WTC11 (cell line): ENCODE data around the gene CLDN3. TPM values are rescaled to one million over a fixed set of nuclear protein-coding genes. Genes with fewer than 3 reads are reported as not detected.
A peak's percentile ranks its signal among the peaks of the same experiment; 100 is the strongest.

ENCODE experiments used
- EMX1 ChIP-seq: fragments of 250-450 bp; sonication (Bioruptor Pico); IDR thresholded peaks from 2 replicates; pipeline ENCODE4 v1.8.0; 2021; ENCODE audit warnings: mild to moderate bottlenecking
- FOXJ3 ChIP-seq: sonication (generic); formaldehyde crosslinking; IDR thresholded peaks from 2 replicates; pipeline ENCODE4 v1.9.0; 2021; ENCODE audit warnings: missing genetic modification reagents, mild to moderate bottlenecking, borderline replicate concordance
- GRHL2 ChIP-seq: fragments of 250-450 bp; sonication (Bioruptor Pico); IDR thresholded peaks from 2 replicates; pipeline ENCODE4 v1.8.0; 2022; ENCODE audit warnings: mild to moderate bottlenecking, moderate library complexity; ENCODE audit not compliant: insufficient replicate concordance, severe bottlenecking
- GTF2I ChIP-seq: fragments of 250-450 bp; sonication (Bioruptor Pico); conservative IDR thresholded peaks from 2 replicates; pipeline ENCODE4 v1.4.0; 2021; ENCODE audit warnings: mild to moderate bottlenecking
- JAZF1 ChIP-seq: fragments of 250-450 bp; sonication (Bioruptor Pico); IDR thresholded peaks from 2 replicates; pipeline ENCODE4 v1.9.0; 2021; ENCODE audit warnings: moderate library complexity, mild to moderate bottlenecking, inconsistent platforms
- NFE2L1 ChIP-seq: sonication (generic); formaldehyde crosslinking; IDR thresholded peaks from 2 replicates; pipeline ENCODE4 v1.8.1; 2023; ENCODE audit warnings: missing genetic modification reagents
- NR2C2 ChIP-seq: sonication (generic); formaldehyde crosslinking; IDR thresholded peaks from 2 replicates; pipeline ENCODE4 v1.8.0; 2022; ENCODE audit warnings: mild to moderate bottlenecking, missing genetic modification reagents
- NR3C1 ChIP-seq: sonication (generic); formaldehyde crosslinking; conservative IDR thresholded peaks from 2 replicates; pipeline ENCODE4 v1.8.1; 2023; ENCODE audit warnings: low read depth, mild to moderate bottlenecking, missing genetic modification reagents
- TCF7 ChIP-seq: sonication (generic); formaldehyde crosslinking; IDR thresholded peaks from 2 replicates; pipeline ENCODE4 v1.8.0; 2022; ENCODE audit warnings: mild to moderate bottlenecking, low read depth, missing genetic modification reagents, moderate library complexity
- TEAD4 ChIP-seq: sonication (generic); formaldehyde crosslinking; IDR thresholded peaks from 2 replicates; pipeline ENCODE4 v1.8.0; 2022; ENCODE audit warnings: mild to moderate bottlenecking, missing genetic modification reagents
- ZNF121 ChIP-seq: sonication (generic); formaldehyde crosslinking; IDR thresholded peaks from 2 replicates; pipeline ENCODE4 v1.8.0; 2023; ENCODE audit warnings: missing genetic modification reagents
- ZNF219 ChIP-seq: sonication (generic); formaldehyde crosslinking; IDR thresholded peaks from 2 replicates; pipeline ENCODE4 v1.8.0; 2023; ENCODE audit warnings: missing genetic modification reagents, mild to moderate bottlenecking, borderline replicate concordance
- ZNF232 ChIP-seq: sonication (generic); formaldehyde crosslinking; IDR thresholded peaks from 2 replicates; pipeline ENCODE4 v1.8.0; 2022; ENCODE audit warnings: mild to moderate bottlenecking, missing genetic modification reagents
- ZNF263 ChIP-seq: sonication (generic); formaldehyde crosslinking; IDR thresholded peaks from 2 replicates; pipeline ENCODE4 v1.8.1; 2022; ENCODE audit warnings: low read depth, mild to moderate bottlenecking, moderate library complexity, missing genetic modification reagents
- ZNF317 ChIP-seq: sonication (generic); formaldehyde crosslinking; IDR thresholded peaks from 2 replicates; pipeline ENCODE4 v1.8.1; 2023; ENCODE audit warnings: low read depth, mild to moderate bottlenecking, moderate library complexity, missing genetic modification reagents, borderline replicate concordance
- ZNF423 ChIP-seq: fragments of 250-450 bp; sonication (Bioruptor Pico); IDR thresholded peaks from 2 replicates; pipeline ENCODE4 v2.1.2; 2022; ENCODE audit warnings: mild to moderate bottlenecking, moderate library complexity
- total RNA-seq: library from RNA; stranded (reverse); gene quantifications from 3 replicates; pipeline ENCODE4 v1.2.3, GENCODE V29; 2021
- TF ChIP-seq, protein P1 (sequence below): sonication (generic); formaldehyde crosslinking; IDR thresholded peaks from 2 replicates; pipeline ENCODE4 v1.8.1; 2022; ENCODE audit warnings: low read depth, missing genetic modification reagents, borderline replicate concordance
- TF ChIP-seq, protein P2 (sequence below): sonication (generic); formaldehyde crosslinking; IDR thresholded peaks from 2 replicates; pipeline ENCODE4 v1.8.0; 2022; ENCODE audit warnings: mild to moderate bottlenecking, missing genetic modification reagents
- TF ChIP-seq, protein P3 (sequence below): fragments of 250-450 bp; sonication (Bioruptor Pico); IDR thresholded peaks from 2 replicates; pipeline ENCODE4 v2.1.2; 2022; ENCODE audit warnings: mild to moderate bottlenecking, moderate library complexity
- TF ChIP-seq, protein P4 (sequence below): sonication (generic); formaldehyde crosslinking; IDR thresholded peaks from 2 replicates; pipeline ENCODE4 v1.8.0; 2022; ENCODE audit warnings: mild to moderate bottlenecking, missing genetic modification reagents
- TF ChIP-seq, protein P5 (sequence below): sonication (generic); formaldehyde crosslinking; conservative IDR thresholded peaks from 2 replicates; pipeline ENCODE4 v1.8.1; 2023; ENCODE audit warnings: mild to moderate bottlenecking, low read depth, missing genetic modification reagents, moderate library complexity
- TF ChIP-seq, protein P6 (sequence below): sonication (generic); formaldehyde crosslinking; IDR thresholded peaks from 2 replicates; pipeline ENCODE4 v1.8.1; 2023; ENCODE audit warnings: mild to moderate bottlenecking, missing genetic modification reagents
- TF ChIP-seq, protein P7 (sequence below): sonication (generic); formaldehyde crosslinking; IDR thresholded peaks from 2 replicates; pipeline ENCODE4 v1.8.0; 2023; ENCODE audit warnings: missing genetic modification reagents
- TF ChIP-seq, protein P8 (sequence below): sonication (generic); formaldehyde crosslinking; IDR thresholded peaks from 2 replicates; pipeline ENCODE4 v1.8.0; 2022; ENCODE audit warnings: missing genetic modification reagents

Gene CLDN3
- total RNA-seq, 1 experiment from 2014 or later, result 20.7 TPM

DNA sequence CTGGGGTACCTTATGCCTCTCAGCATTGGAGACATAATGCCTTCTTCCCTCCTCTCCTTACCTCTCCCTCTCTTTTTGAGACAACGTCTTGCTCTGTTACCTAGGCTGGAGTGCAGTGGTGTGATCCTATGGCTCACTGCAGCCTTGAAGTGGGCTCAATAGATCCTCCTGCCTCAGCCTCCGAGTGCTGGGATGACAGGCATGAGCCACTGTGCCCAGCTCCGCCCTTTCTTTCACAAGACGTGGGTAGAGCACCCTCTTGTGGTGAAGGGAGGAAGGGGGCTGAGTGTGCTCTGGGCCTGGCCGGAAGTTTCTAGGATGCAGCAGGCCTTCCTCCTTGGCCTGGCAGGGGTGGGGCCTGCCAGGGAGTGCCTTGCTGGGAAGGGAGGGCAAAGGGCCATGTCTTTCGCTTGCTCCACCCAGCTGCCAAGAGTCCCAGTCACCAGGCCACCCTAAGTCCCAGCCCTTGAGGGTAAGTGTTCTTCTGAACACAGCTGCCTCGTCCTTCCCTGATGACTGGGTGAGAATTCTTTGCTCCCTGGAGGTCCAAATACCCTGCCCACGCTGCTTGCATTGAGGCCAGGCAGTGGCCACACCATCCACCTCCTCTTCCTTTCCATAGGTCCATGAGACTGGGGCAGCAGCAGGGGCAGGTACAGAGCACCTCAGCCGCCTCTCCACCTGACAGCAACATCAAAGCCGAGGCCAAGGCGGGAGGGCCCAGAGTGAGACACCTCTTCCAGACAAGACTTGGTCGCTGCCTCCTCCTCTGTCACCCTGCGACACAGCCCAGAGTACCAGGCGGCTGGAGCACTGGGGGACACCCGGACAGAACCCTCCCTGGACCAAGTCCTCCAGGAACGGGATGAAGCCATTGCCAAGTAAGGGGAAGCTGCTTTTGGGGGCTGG, 35.2 kb downstream of the CLDN3 start (continued):
- TF ChIP-seq, protein P1, sequence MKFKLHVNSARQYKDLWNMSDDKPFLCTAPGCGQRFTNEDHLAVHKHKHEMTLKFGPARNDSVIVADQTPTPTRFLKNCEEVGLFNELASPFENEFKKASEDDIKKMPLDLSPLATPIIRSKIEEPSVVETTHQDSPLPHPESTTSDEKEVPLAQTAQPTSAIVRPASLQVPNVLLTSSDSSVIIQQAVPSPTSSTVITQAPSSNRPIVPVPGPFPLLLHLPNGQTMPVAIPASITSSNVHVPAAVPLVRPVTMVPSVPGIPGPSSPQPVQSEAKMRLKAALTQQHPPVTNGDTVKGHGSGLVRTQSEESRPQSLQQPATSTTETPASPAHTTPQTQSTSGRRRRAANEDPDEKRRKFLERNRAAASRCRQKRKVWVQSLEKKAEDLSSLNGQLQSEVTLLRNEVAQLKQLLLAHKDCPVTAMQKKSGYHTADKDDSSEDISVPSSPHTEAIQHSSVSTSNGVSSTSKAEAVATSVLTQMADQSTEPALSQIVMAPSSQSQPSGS (CRISPR knock-in tag), result no peak
- TF ChIP-seq, protein P2, sequence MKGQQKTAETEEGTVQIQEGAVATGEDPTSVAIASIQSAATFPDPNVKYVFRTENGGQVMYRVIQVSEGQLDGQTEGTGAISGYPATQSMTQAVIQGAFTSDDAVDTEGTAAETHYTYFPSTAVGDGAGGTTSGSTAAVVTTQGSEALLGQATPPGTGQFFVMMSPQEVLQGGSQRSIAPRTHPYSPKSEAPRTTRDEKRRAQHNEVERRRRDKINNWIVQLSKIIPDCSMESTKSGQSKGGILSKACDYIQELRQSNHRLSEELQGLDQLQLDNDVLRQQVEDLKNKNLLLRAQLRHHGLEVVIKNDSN (CRISPR knock-in tag), result no peak
- TF ChIP-seq ZNF219, result no peak
- TF ChIP-seq GTF2I (CRISPR knock-in tag), result peak; percentile 72; the same call in 1 of the 2 replicates
- TF ChIP-seq ZNF121 (CRISPR knock-in tag), result no peak
- TF ChIP-seq GRHL2 (CRISPR knock-in tag), result no peak
- no peak for TF ChIP-seq NR2C2 (CRISPR knock-in tag)
- no peak for TF ChIP-seq NR3C1 (CRISPR knock-in tag)
- TF ChIP-seq NFE2L1, result no peak
- TF ChIP-seq, protein P3, sequence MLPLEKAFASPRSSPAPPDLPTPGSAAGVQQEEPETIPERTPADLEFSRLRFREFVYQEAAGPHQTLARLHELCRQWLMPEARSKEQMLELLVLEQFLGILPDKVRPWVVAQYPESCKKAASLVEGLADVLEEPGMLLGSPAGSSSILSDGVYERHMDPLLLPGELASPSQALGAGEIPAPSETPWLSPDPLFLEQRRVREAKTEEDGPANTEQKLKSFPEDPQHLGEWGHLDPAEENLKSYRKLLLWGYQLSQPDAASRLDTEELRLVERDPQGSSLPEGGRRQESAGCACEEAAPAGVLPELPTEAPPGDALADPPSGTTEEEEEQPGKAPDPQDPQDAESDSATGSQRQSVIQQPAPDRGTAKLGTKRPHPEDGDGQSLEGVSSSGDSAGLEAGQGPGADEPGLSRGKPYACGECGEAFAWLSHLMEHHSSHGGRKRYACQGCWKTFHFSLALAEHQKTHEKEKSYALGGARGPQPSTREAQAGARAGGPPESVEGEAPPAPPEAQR (CRISPR knock-in tag), result no peak
- no peak for TF ChIP-seq JAZF1 (CRISPR knock-in tag)
- TF ChIP-seq, protein P4, sequence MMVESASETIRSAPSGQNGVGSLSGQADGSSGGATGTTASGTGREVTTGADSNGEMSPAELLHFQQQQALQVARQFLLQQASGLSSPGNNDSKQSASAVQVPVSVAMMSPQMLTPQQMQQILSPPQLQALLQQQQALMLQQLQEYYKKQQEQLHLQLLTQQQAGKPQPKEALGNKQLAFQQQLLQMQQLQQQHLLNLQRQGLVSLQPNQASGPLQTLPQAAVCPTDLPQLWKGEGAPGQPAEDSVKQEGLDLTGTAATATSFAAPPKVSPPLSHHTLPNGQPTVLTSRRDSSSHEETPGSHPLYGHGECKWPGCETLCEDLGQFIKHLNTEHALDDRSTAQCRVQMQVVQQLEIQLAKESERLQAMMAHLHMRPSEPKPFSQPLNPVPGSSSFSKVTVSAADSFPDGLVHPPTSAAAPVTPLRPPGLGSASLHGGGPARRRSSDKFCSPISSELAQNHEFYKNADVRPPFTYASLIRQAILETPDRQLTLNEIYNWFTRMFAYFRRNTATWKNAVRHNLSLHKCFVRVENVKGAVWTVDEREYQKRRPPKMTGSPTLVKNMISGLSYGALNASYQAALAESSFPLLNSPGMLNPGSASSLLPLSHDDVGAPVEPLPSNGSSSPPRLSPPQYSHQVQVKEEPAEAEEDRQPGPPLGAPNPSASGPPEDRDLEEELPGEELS (CRISPR knock-in tag), result no peak
- TF ChIP-seq EMX1 (CRISPR knock-in tag), result no peak
- no peak for TF ChIP-seq ZNF423 (CRISPR knock-in tag)
- TF ChIP-seq TEAD4, result no peak
- TF ChIP-seq, protein P5, sequence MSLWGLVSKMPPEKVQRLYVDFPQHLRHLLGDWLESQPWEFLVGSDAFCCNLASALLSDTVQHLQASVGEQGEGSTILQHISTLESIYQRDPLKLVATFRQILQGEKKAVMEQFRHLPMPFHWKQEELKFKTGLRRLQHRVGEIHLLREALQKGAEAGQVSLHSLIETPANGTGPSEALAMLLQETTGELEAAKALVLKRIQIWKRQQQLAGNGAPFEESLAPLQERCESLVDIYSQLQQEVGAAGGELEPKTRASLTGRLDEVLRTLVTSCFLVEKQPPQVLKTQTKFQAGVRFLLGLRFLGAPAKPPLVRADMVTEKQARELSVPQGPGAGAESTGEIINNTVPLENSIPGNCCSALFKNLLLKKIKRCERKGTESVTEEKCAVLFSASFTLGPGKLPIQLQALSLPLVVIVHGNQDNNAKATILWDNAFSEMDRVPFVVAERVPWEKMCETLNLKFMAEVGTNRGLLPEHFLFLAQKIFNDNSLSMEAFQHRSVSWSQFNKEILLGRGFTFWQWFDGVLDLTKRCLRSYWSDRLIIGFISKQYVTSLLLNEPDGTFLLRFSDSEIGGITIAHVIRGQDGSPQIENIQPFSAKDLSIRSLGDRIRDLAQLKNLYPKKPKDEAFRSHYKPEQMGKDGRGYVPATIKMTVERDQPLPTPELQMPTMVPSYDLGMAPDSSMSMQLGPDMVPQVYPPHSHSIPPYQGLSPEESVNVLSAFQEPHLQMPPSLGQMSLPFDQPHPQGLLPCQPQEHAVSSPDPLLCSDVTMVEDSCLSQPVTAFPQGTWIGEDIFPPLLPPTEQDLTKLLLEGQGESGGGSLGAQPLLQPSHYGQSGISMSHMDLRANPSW (CRISPR knock-in tag), result no peak
- no peak for TF ChIP-seq TCF7 (CRISPR knock-in tag)
- TF ChIP-seq, protein P6, sequence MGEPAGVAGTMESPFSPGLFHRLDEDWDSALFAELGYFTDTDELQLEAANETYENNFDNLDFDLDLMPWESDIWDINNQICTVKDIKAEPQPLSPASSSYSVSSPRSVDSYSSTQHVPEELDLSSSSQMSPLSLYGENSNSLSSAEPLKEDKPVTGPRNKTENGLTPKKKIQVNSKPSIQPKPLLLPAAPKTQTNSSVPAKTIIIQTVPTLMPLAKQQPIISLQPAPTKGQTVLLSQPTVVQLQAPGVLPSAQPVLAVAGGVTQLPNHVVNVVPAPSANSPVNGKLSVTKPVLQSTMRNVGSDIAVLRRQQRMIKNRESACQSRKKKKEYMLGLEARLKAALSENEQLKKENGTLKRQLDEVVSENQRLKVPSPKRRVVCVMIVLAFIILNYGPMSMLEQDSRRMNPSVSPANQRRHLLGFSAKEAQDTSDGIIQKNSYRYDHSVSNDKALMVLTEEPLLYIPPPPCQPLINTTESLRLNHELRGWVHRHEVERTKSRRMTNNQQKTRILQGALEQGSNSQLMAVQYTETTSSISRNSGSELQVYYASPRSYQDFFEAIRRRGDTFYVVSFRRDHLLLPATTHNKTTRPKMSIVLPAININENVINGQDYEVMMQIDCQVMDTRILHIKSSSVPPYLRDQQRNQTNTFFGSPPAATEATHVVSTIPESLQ (CRISPR knock-in tag), result no peak
- TF ChIP-seq, protein P7, sequence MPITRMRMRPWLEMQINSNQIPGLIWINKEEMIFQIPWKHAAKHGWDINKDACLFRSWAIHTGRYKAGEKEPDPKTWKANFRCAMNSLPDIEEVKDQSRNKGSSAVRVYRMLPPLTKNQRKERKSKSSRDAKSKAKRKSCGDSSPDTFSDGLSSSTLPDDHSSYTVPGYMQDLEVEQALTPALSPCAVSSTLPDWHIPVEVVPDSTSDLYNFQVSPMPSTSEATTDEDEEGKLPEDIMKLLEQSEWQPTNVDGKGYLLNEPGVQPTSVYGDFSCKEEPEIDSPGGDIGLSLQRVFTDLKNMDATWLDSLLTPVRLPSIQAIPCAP (CRISPR knock-in tag), result no peak
- TF ChIP-seq, protein P8, sequence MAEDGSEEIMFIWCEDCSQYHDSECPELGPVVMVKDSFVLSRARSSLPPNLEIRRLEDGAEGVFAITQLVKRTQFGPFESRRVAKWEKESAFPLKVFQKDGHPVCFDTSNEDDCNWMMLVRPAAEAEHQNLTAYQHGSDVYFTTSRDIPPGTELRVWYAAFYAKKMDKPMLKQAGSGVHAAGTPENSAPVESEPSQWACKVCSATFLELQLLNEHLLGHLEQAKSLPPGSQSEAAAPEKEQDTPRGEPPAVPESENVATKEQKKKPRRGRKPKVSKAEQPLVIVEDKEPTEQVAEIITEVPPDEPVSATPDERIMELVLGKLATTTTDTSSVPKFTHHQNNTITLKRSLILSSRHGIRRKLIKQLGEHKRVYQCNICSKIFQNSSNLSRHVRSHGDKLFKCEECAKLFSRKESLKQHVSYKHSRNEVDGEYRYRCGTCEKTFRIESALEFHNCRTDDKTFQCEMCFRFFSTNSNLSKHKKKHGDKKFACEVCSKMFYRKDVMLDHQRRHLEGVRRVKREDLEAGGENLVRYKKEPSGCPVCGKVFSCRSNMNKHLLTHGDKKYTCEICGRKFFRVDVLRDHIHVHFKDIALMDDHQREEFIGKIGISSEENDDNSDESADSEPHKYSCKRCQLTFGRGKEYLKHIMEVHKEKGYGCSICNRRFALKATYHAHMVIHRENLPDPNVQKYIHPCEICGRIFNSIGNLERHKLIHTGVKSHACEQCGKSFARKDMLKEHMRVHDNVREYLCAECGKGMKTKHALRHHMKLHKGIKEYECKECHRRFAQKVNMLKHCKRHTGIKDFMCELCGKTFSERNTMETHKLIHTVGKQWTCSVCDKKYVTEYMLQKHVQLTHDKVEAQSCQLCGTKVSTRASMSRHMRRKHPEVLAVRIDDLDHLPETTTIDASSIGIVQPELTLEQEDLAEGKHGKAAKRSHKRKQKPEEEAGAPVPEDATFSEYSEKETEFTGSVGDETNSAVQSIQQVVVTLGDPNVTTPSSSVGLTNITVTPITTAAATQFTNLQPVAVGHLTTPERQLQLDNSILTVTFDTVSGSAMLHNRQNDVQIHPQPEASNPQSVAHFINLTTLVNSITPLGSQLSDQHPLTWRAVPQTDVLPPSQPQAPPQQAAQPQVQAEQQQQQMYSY (CRISPR knock-in tag), result no peak
- TF ChIP-seq FOXJ3 (CRISPR knock-in tag), result no peak
- no peak for TF ChIP-seq ZNF263 (CRISPR knock-in tag)
- TF ChIP-seq ZNF232, result peak; percentile 36; the same call in 1 of the 2 replicates
- no peak for TF ChIP-seq ZNF317 (CRISPR knock-in tag)
